Tibial nerve (tissue), 4 donors: ENCODE data around the gene ADM. TPM values are rescaled to one million over a fixed set of nuclear protein-coding genes. Genes with fewer than 3 reads are reported as not detected.

Source experiments
- DNase-seq, 2 donors: peaks; one replicate each; pipeline ENCODE4 v3.0.0-alpha.2; 2019; ENCODE audit warnings: low spot score in 2 of 2
- H3K27ac ChIP-seq, 4 donors: fragments of 200-600 bp; sonication (generic) in 3 of 4; one replicate each; pipeline ENCODE4 v1.5.1; 2017 to 2019; ENCODE audit warnings: mild to moderate bottlenecking in 1 of 4
- H3K27me3 ChIP-seq, 2 donors: fragments of 200-600 bp; sonication (generic) in 1 of 2; one replicate each; pipeline versions ENCODE4 v1.5.1 to v1.6.0; 2017 to 2019
- H3K36me3 ChIP-seq, 3 donors: fragments of 200-600 bp; sonication (generic); one replicate each; pipeline ENCODE4 v1.5.1; 2018 to 2019
- H3K4me1 ChIP-seq, 4 donors: fragments of 200-600 bp; sonication (generic) in 3 of 4; one replicate each; pipeline ENCODE4 v1.5.1; 2017 to 2019
- H3K4me3 ChIP-seq, 4 donors: fragments of 200-600 bp; sonication (generic) in 3 of 4; one replicate each; pipeline ENCODE4 v1.5.1; 2017 to 2019; ENCODE audit warnings: mild to moderate bottlenecking in 1 of 4, moderate library complexity in 1 of 4
- H3K9me3 ChIP-seq, 4 donors: fragments of 200-600 bp; sonication (generic) in 3 of 4; one replicate each; pipeline ENCODE4 v1.5.1; 2017 to 2019
- EP300 ChIP-seq, 2 donors: sonication (generic); formaldehyde crosslinking; IDR thresholded peaks; one replicate each; pipeline ENCODE4 v1.6.1; 2017; ENCODE audit warnings: antibody characterized with exemption in 2 of 2, mild to moderate bottlenecking in 1 of 2
- POLR2A ChIP-seq, 2 donors: fragments of 450-650 bp; IDR thresholded peaks; one replicate each; pipeline ENCODE4 v1.6.1; 2017; ENCODE audit warnings: antibody characterized with exemption in 2 of 2, mild to moderate bottlenecking in 2 of 2, moderate library complexity in 2 of 2
- WGBS, 2 donors: methylation state at CpG; one replicate each; pipeline ENCODE4 v1.1.5; 2018; 5-methylcytosine and 5-hydroxymethylcytosine counted together
- total RNA-seq, 4 donors: library from RNA; depleted of rRNA; stranded (reverse); fragments of >200 nt; gene quantifications; one replicate each; pipeline ENCODE4 v1.1.0, GENCODE V29; 2016
- TF ChIP-seq, protein P1 (sequence below), 5 experiments: fragments of 200-600 bp in 3 of 5; fragments of 450-650 bp in 2 of 5; sonication (generic) in 3 of 5; IDR thresholded peaks; one replicate each; pipeline ENCODE4 v1.5.1; 2016 to 2019; ENCODE audit warnings: antibody characterized with exemption in 5 of 5, mild to moderate bottlenecking in 3 of 5, moderate library complexity in 2 of 5

The ADM gene
- total RNA-seq, 4 donors from 2014 or later, result 123 to 420 (median 197) TPM

DNA sequence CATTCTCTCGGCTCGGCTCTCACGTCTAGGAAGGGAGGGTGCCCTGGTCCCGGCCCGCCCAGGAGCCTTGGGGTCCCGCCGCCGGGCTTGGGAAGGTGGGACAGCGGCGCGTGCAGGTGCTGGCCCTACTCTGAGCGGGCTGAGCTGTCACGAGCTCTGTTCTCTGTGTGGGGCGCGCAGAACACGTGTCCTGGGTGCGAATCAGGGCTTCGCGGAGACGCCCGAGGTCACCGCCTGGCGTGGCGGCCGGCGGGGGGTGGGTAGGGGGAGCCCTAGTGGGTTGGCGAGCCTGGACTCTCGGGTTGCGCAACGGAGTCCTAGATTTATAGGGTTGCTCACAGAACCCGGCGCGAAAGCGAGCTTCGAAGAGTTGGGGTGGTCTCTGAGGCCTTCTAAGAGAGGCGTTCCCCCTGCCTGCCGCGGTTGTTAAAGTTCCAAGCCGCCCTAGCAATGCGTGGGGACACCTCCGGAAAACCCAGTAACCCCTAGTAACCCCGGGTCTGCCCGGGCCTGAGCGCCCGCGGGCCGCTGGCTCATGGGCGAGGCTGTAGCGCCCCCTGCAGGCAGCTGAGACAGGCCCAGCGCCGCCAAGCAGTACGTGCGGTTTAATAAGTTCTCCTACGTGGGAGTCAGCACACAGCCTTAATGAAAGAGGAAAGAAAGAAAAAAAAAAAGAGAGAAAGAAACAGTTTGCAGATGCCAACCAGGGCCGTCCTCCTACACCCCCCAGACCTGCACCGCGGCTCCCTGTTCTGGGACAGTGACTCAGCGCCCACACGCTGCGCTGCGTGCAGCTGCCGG, 2.7 kb downstream of the ADM start:
- H3K4me1 ChIP-seq, result peaks cover 0 to 59% (median 24%) of the 10 kb centered on the region in 4 donors
- WGBS, 2 donors, result 4 to 6% methylated on average over 53 to 61 of the region's 62 CpGs

DNA sequence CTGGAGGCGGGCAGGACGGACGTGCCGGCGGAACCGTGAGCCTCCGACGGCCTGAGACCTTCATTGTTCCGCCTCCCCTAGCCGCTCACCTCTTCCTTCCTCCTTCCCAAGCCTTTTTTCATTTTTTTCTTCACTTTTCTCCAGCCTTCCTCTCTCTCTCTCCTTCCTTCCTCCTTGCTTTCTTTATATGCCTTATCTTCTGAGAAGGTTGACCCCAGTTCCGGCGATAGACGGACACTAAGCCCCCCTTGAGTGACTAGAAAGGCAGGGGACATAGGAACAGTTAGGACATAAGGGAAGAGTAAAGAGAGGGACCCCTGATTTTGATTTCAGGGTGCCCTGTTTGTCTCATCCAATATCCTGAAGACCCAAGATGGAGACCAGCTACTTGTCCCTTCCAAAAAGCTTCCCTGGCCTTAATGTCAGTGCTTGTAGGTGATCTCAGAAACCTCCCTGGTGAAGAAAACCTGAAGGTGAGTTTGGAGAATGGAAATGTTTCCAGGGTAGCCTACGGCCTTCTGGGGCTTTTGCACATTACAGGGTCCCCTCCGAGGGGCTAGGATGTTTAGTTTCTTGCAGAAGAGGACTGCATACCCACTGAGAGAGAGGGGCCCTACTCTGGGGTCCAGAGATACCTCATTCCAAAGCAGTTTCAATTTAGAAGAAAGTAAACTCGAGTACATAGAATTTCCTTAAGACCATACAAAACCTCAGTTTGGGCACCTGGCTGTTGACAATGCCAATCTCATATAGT, 3.5 kb downstream of the ADM start:
- Histone ChIP-seq H3K9me3 (no peaks in the 10 kb centered on the region), H3K4me3 (peak overlapping the region; percentile 54 to 84 (median 74)), H3K27me3 (no peaks in the 10 kb centered on the region), H3K36me3 (no peaks in the 10 kb centered on the region), H3K4me1 (peaks cover 0 to 57% (median 24%) of the 10 kb centered on the region in 4 donors), H3K27ac (peak overlapping the region; percentile 19 to 89 (median 67))
- WGBS, 2 donors, result 25 to 26% methylated on average over 16 of the region's 16 CpGs
- no peak for TF ChIP-seq POLR2A (IDR thresholded peaks at IDR 0.05)
- TF ChIP-seq, protein P1, sequence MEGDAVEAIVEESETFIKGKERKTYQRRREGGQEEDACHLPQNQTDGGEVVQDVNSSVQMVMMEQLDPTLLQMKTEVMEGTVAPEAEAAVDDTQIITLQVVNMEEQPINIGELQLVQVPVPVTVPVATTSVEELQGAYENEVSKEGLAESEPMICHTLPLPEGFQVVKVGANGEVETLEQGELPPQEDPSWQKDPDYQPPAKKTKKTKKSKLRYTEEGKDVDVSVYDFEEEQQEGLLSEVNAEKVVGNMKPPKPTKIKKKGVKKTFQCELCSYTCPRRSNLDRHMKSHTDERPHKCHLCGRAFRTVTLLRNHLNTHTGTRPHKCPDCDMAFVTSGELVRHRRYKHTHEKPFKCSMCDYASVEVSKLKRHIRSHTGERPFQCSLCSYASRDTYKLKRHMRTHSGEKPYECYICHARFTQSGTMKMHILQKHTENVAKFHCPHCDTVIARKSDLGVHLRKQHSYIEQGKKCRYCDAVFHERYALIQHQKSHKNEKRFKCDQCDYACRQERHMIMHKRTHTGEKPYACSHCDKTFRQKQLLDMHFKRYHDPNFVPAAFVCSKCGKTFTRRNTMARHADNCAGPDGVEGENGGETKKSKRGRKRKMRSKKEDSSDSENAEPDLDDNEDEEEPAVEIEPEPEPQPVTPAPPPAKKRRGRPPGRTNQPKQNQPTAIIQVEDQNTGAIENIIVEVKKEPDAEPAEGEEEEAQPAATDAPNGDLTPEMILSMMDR (IDR thresholded peaks at IDR 0.05), result no peak
- no peak for TF ChIP-seq EP300 (IDR thresholded peaks at IDR 0.05)
- DNase-seq, result no peak

More for the DNA sequence above, 2.7 kb downstream of the ADM start:
- Histone ChIP-seq H3K36me3 (no peaks in the 10 kb centered on the region), H3K9me3 (no peaks in the 10 kb centered on the region), H3K27ac (peak overlapping the region; percentile 19 to 89 (median 67)), H3K4me3 (peak overlapping the region; percentile 54 to 84 (median 74)), H3K27me3 (no peaks in the 10 kb centered on the region)
- DNase-seq, result peak; percentile 67 to 83
- peak; percentile 17 to 18 for TF ChIP-seq POLR2A (IDR thresholded peaks at IDR 0.05)
- TF ChIP-seq, protein P1 (IDR thresholded peaks at IDR 0.05), result peak; percentile 97 to 99 (median 99)
- peak; percentile 10 to 64 for TF ChIP-seq EP300 (IDR thresholded peaks at IDR 0.05)

DNA sequence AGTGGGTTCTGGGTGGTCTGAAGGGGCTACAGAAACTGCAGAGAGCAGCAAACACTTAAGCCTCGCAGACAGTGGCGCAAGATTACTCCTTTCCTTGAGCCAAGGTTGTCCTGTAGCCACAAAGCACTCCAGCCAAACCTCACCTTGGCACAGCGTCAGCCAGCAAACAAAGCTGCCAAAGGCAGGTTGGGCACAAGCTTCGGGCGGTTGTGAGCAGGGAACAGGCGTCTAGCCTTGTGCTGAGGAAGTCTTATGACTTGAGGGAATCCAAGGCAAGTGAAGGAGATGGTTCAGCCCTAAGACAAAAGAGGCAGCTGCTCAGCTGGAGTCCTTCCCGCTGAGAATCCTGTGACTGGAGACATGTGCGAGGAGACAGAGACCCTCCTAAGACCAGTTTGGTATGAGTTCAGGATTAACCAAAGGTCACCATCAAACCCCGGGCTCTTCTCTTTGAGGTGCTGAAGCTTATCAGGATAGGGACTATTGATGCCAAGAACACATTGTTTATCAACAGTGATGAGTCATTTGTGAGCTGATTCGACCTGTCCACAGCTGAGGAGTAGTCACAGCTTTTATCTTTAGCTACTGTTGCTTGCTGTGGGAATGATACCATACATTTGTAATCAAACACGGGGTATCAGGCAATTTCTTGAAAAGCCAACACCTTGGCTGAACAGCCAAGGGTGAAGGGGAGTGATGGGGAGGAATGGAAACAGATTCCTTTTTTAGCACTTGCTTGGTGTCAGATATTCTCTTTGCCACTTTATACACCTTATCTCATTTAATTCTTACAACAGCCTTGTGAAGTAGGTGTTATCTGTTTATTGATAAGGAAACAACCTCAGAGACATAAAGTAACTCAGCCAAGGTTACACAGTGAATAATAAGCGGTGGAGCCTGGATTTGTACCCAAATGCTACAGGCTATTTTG, 4.6 kb downstream of the ADM start:
- peak overlapping the region in 3 of 4 donors; percentile 45 to 89 (median 69) for H3K27ac ChIP-seq
- H3K9me3 ChIP-seq, result no peaks in the 10 kb centered on the region
- no peaks in the 10 kb centered on the region for H3K27me3 ChIP-seq
- WGBS, 2 donors, result 55 to 69% methylated on average over 12 of the region's 12 CpGs
- no peaks in the 10 kb centered on the region for H3K36me3 ChIP-seq
- peaks cover 0 to 47% (median 19%) of the 10 kb centered on the region in 4 donors for H3K4me1 ChIP-seq
- TF ChIP-seq, protein P1 (IDR thresholded peaks at IDR 0.05), result no peak
- TF ChIP-seq POLR2A (IDR thresholded peaks at IDR 0.05) (no peak), EP300 (IDR thresholded peaks at IDR 0.05) (peak in 1 of 2 donors; percentile 76)
- DNase-seq, result no peak
- H3K4me3 ChIP-seq, result no peak overlapping the region

DNA sequence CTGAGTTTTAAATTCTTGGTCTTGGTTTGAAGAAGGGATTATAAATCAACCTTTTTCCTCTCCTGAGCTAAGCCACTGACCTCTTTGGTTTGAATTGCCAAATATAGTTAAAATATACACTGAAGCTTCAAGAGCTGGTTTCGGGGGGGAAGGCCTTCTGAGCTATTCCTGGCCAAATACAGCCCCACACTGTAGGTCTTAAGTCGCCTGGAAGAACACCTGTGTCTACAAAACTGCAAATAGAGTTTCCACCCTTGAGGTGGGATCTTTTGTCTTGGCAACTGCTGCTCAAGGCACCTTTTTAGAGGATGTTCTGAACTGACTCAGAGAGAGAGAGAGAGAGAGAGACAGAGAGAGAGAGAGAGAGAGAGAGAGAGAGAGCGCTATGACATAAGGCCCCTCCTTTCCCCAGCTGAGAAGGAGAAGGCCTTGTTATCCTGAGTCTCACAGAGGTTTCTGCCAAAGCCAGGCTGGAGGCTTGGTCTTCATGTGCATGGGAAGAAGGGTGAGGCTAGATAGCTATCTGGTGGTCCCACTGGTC, 5.5 kb downstream of the ADM start:
- peaks cover 0 to 46% (median 19%) of the 10 kb centered on the region in 4 donors for H3K4me1 ChIP-seq

More for the DNA sequence above, 5.5 kb downstream of the ADM start:
- Histone ChIP-seq H3K27me3 (no peaks in the 10 kb centered on the region), H3K4me3 (no peak overlapping the region), H3K36me3 (no peaks in the 10 kb centered on the region), H3K9me3 (no peaks in the 10 kb centered on the region), H3K27ac (peak overlapping the region in 3 of 4 donors; percentile 45 to 89 (median 69))
- no peak for DNase-seq
- 79 to 85% methylated on average over 3 of the region's 3 CpGs for WGBS, 2 donors
- TF ChIP-seq, protein P1 (IDR thresholded peaks at IDR 0.05), result peak in 1 of 5 experiments; percentile 10
- no peak for TF ChIP-seq POLR2A (IDR thresholded peaks at IDR 0.05)
- TF ChIP-seq EP300 (IDR thresholded peaks at IDR 0.05), result no peak
